NCI-H82 treated with DMSO at 0.1 percent for 48 hours (cell line): ENCODE results near the gene P4HB.

Source experiments
- DNase-seq: peaks from one replicate; lab custom pipeline; 2025; ENCODE audit not compliant: unreplicated experiment; lab: John Stamatoyannopoulos, UW

Gene P4HB

DNA sequence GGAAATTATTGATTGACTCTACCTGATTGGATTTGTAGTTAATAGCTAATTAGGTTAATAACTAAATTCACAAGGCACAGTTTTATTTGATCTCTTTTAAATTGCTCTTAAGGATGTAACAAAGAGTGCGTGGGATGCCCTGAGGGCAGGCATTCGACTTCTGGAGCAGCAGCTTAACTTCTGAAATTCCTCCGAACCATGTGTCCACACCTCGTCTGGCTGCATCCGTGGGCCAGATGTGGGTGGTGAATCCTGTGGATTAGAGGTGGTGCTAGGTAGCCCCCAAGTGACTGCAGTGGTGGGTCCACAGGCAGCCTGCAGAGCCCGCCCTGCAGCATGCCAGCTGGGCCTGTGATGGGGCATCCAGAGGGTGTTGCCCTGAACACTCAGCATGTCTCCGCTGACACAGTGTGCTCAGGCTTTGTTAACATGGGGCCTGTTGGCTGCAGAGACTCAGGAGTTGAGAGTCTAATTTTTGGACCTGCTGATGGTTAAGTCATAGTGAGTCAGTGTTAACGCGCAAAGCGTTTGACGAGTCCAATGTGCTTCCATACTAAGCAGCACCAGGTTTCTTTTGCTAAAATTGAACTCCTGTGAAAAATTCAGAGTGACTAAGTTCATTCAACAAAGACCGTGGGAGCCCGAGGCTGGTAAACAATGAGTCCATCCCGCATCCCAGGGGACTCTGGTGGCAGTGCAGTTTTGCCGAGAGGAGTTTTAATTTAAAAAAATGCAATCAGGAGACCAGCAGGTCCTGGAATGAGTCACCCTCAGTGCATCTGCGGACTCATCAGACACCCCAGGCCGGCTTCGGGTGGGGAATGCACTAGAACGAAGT, 37.9 kb upstream of the P4HB start:
- no peak for DNase-seq

- no peak for DNase-seq
Observed at GRCh38 chr17:81895400-81895799, 35.1 kb upstream of the P4HB start.

- no peak for DNase-seq
Observed at GRCh38 chr17:81891303-81891552, 30.9 kb upstream of the P4HB start.

GRCh38 chr17:81890447-81891302, 30.3 kb upstream of the P4HB start:
- DNase-seq, result no peak

- DNase-seq, result no peak
Observed at GRCh38 chr17:81889602-81890001, 29.3 kb upstream of the P4HB start.

DNA sequence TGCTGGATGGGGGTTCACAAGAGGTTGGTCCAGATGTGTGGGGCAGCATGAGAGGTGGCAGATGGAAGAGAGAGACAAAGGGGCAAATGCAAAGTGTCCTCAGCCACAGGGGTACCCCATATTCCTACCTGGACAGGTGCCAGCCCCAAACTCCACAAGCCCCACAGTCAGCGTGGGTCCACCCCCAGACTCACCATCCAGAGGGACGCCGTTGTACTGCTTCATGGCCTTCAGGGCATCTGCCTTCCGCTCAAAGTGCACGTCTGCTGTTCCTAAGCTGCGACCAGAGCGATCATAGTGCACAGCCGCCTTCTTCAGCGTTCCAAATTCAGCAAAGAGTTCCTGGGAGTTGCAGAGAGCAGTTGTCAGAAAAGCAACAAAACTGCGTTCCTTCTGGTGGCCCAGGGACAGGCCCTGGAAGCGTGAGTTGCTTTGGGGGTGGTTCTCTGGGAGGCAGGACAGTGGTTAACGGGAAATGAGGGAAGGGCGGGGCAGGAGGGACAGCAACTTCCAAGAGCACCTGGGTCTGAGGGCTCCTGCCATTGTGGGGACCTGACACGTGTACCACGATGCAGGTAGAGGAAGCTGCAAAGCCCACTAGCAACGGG, 28.8 kb upstream of the P4HB start:
- no peak for DNase-seq

- DNase-seq, result no peak
Observed at GRCh38 chr17:81888105-81888987, 28.0 kb upstream of the P4HB start.

DNA sequence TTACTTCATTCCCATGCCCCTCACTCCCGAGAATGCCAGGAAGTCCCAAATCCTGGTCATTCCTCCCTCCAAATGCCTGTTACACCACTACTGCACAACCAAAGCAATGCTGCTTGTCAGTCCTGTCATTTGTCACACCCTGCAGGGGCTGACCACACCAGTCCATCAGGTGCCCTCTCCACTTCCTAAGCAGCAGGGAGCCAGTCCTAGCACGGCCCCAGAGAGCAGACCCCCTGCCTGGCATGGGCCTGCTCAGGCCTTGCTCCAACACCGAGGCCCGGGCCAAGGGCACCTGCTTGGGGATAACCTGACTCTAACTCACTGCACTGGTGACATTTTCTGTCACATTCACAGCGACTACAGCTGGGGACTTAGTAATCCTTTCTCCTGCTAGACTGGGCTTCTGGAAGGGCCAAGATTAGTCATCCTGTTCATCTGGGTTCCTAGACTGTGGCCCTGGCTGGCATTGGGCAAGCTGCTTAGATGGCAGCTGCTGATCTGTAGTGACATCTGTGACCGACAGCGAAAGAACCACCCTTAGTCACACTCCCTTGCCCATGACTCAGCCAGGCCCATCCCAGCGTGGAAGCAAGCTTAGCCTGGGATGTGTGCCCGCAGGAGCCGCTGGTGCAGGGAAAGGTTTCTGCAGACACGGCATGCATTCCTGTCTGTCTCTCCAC, 25.7 kb upstream of the P4HB start:
- no peak for DNase-seq

DNA sequence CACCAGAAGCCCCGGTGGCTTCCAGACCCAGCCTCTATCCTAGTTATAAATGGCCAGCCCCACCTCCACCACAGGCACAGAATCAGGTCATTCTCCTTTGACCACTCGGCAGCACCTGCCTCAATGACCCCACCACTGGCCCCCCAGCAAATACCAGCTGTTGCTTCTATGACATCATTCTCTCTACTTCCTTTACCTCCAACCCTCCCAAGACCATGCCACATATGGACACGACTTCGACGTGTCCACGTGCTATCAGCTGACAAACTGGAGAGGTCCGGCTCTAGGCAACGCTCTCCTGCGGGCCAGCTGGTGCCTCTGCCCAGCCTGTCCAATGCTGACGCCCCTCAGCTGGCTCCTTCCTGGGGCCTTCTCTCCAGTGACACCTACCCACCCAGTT, 25.1 kb upstream of the P4HB start:
- no peak for DNase-seq

DNA sequence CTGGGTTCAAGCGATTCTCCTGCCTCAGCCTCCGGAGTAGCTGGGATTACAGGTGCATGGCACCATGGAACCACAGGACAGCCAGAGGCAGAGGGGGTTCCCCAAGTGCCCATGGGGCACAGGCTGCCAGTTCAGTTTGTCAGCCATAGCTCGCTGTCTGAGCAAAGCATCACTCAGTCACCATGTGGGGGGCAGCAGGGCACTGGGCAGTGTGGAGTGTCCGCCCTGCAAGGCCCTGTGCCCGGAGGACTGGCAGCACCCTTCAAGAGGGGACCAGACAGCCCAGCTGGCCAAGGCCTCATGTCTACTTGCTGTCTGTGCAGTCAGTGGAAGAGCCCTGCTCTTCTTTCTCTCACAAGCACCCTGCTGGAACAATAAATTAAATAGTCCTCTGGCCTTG, 24.6 kb upstream of the P4HB start:
- no peak for DNase-seq

DNA sequence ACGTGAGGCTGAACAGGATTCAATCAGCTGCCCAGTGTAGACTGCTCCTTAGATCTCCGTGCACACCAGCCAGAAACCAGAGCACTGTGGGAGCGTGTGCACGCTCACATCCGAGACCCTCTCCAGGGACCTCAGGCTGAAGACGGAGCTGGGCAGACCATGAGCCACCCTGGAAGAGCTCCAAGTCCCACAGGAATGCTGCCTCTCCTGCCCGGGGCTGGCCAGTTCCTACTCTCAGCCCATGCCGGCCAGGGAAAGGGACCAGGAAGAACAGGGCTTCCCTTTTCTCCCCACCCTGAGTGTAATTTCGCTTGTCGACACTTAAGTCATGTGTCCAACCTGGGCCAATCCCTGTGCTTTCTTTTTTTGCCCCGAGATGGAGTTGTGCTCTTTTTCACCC, 24.2 kb upstream of the P4HB start:
- no peak for DNase-seq

DNA sequence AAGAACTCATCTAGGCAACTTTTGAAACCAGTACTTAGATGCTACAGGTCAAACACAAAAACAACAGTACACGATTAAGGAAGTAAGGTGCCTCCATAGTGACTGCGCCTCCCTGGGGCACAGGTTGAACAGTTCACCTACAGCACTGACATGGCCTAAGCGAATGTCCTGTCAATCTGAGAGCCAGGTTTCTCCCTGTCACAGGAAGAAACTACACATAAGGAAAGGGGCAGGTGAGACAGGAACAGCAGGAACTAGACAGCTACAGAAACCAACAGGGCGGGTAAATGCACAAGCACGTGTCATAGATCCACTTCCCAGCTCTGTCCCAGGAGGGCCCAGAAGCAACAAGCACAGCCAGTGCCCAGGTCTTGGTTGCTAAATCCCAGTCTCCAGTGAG, 18.8 kb upstream of the P4HB start:
- no peak for DNase-seq

- no peak for DNase-seq
Observed at GRCh38 chr17:81878294-81878693, 18.0 kb upstream of the P4HB start.

DNA sequence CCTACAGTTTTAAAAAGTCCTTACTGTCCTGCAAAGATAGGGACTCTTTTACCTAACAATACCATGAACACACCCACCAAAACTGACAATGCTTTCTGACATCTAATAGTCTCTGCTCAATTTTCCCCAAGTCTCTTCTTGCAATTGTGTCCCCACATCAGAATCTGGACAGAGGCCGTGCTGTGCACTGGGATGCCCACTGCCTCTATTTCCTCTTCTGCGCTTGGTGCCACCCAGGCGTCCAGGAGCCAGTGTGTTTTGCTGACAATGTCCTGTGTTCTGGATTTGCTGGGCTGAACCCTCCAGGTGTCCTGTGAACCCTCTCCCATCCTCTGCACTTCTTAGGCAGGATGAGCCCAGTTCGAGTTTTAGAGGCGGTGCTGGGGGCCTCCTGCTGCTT, 17.2 kb upstream of the P4HB start:
- DNase-seq, result no peak

DNA sequence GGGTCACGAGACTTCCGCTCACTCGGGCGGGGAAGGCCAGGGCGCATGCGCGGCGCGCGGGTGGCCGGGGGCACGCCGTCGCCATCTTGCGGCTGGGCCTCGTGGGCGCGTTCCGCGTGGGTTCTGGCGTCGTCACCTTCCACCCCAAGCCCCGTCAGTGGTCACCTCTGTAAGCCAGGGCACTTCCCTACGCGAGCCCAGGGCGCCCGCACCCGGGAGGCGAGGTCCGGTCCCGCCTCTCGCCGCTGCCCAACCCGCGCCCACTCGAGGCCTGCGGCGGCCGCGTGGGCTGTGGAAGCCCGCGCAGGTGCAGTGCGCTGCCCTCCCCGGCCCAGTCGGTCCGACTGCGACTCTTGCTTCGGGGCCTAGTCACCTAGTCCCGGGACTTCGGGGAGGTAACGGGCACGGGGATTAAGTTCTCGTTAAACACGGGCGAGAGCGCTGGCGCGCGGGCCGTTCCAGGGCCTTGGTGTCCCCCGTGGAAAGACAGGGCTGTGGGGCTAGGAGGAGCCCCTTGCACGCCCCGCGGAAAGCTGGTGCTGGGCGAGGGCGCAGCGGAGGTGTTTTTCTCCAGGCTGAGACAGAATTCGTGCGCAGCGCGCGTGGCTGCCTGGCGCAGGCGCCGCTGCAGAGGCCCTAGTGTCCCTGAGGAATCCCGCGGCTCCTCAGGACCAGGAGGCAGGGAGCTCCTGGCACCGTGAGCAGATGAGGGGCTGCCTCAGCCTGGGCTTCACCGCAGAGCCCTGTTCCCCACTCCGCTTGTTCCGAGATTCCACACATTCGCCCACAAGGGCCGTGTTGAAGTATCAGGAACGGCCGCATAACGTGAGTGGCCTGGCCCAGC, 11.3 kb upstream of the P4HB start:
- no peak for DNase-seq

- DNase-seq, result no peak
Observed at GRCh38 chr17:81870981-81871386, 10.6 kb upstream of the P4HB start, which contains the start of gene ARHGDIA. ARHGDIA (minus strand) TSS chr17:81871337; CDS start chr17:81869930, 1,407 bp downstream.

DNA sequence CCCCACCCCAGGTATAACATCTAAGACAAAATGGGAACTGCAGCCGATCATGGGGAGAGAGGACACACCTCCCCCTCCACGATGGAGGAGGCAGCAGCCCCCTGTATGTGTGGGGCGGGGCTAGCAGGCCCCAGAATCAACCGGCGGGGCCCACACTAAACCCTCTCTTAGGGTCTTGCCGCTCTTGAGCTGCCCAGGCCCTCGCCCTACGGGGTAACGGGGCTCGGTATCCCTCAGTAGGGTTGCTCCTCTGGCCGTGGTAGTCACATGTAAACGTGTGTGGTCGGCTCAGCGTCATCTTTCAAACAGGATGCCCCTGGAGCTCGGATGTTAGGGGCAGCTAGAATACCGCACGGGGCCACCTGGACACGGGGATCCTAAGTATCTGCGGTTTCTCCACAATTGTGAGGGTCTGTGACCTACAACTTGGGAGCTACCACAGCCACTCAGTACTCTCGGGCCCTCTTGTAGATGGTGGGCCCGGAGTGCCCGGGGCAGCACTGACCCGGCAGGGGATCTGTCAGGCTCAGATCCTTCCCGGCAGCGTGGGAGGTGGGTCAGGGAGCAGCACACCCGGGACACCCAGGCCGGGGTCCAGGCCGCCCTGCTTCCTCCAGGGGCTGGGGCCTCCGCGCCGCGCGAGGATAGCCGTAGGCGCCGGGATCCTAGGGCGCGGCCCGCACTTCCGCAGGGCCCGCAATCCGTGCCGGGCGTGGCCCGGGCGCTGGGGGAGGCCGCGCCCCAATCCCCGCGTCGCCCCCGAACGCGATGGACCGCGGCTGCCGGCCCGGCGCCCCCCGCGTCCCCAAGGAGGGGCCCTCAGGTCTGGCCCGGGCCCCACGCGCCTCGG, 10.0 kb upstream of the P4HB start:
- DNase-seq, result no peak

- no peak for DNase-seq
Observed at GRCh38 chr17:81869221-81870130, 9.1 kb upstream of the P4HB start.
